Limb (tissue), 2 donors: ENCODE measurements around the gene CARHSP1.
"Not testable (repeated sequence)": the region's sequence is repeated elsewhere in the genome, so short reads cannot be mapped to it uniquely, and the experiment has no call there.

Experiments used
- DNase-seq, 2 donors: peaks; one replicate each; pipeline ENCODE4 v3.0.0-alpha.2; 2016; ENCODE audit errors: extremely low spot score in 2 of 2

CARHSP1 gene

DNA sequence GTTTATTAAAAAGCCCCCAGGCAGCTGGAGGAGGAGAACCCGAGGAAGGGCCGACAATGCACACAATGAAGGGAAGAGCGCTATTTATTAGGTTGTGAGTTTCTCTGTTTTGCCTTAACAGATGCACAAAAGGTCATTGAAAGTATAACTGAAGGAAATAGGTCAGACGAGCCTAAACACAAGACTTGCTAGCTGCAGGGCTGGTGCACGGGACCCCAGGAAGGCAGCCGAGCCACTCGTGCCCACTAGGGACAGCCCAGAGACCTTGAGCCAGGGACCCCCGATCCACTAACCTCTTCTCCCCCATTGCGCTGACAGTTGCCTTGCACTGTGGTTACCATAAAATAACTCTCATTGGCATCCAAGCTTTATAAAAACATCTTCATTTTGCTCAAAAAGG, 24.6 kb upstream of the CARHSP1 start:
- DNase-seq = no peak

DNA sequence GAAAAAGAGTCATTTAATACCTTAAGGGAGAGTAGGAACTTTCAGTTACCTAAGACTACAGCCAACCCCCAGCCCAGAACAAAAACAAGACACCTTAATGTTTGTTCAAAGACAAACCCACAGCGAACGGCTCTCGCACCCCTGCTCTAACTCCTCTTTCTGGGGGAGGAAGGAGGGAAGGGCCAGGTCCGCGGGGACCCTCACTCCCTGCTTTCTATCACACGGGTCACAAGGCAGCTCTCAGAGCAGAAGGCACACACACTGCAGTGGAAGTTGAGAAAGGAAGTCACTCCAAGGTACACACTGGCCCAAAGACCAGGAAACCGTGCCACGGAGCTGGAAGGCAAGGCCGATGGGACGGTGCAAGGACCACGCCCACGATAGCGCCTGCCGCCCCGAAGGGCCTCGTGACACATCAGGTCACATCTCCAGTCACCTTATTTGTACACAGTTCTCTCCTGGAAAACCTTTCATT, 23.3 kb upstream of the CARHSP1 start:
- DNase-seq = no peak

DNA sequence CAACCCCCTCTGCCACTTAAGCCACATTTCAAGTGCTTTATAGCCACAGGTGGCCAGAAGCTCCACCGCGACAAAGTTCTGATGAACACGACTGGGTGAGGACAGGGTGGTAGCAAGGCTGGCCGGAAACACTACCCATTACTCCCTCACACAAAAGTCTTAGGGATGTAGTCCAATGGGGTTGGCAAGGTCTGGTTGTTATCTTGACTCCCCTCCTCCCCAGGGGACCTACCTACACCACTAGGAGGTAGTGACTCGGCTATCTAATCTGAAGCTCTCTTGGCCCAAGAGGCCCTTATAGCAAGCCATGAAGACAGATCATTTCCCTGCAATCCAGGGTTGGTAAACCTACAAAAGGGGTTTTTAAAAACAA, 21.7 kb upstream of the CARHSP1 start:
- no peak for DNase-seq

- no peak for DNase-seq
Observed at GRCh38 chr16:8889893-8890548, 21.2 kb upstream of the CARHSP1 start.

DNA sequence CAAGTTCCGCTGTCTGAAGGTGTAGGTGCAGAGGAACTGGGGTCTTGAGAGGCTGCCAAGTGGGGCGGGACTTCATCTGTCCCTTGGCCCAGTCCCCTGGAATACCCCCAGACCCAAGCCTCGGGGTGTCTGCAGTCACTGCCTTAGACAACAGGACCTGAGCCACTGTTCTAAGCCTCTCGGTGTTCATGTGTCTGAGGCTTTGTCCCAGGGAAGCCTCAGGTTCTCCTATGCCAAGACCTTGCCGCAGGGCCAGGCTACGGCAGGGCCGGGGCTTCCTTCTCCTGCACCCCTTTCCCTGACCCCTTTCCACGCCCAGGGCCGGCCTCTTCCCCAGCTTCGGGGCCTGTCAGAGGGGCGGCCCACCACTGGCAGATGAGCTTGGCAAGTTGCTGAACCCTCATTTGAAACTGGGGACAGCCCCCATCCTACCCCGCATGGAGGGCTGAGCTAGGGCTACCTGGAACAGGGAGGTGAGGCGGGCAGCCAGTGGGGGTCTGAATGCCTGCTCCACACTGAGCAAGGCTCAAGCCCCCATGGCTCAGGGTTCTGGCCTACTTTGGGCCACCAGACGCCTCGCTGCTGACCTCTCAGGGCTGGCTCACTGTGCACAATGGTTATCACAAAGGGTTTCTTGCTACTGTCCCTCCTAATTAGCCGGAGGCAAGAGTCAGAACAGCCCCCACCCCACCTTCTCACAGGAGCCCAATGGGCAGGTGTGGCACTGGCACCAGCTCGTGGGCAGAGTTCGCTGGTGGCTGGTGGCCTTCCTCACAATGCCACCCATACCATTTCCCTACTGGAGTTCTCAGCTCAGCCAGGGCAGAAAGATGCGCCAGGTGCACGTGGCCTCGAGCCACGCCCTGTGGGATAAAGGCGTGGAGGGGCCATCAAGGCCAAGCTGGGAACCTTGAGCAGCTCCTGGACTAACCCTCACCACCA, 20.4 kb upstream of the CARHSP1 start:
- DNase-seq = no peak

DNA sequence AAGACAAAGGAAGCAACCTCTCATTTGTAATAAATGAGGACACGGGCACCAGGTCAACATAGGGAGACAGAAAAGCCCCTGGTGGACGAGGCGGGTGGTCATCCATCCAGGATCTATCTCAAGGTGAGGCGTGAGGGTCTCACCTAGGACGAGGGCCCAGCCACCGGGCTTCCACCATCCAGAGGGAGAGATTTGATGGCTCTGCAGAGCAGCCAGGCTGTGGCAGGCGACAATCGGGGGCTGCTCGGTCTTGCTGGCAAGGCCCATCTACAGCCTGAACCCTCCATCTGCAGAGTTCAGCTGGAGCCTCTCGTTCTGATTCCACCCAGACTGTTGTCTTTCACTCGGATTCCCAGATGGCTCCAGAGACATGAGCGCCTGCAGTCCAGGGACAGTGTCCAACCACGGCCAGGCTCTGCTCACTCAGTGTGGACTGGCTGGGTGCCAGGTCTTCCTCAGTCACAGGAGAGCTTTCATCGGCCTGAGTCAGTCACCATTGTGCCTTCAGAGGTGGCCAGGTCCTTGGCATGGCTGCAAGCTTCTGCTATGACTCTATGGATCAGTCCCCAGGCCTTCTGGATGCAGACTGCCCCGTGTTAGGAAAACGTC, 19.2 kb upstream of the CARHSP1 start:
- DNase-seq = no peak

- DNase-seq = no peak
Observed at GRCh38 chr16:8887431-8887765, 18.6 kb upstream of the CARHSP1 start.

GRCh38 chr16:8886593-8887430, 18.0 kb upstream of the CARHSP1 start:
- DNase-seq = no peak

GRCh38 chr16:8885674-8886592, 17.1 kb upstream of the CARHSP1 start:
- no peak for DNase-seq

- no peak for DNase-seq
Observed at GRCh38 chr16:8882725-8883377, 14.0 kb upstream of the CARHSP1 start.

DNA sequence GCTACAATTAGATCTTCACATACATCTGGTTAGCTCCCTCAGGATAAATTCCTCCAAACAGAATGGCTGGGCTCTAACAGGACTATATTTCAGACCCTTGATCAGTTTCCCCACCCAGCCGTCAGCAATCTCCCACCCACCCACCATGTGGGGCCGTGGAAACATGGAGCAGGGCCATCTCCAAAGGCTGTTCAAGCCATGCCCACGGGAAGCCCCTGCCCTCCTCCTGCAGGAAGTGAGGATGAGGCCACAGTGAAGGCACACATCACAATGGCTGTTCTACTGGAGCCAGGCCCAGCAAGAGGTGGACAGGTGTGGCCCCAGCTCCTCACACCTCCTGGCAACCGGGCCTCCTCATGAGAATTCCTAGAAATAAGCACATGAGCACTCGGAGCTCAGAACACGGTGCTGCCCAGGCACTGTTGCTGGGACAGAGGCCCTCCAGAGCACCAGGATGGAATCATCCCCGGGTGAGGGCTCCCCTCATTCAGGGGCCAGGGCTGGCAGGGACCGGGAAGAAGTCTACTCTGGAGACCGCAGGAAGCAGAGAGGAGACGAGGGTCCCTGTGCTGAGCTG, 13.3 kb upstream of the CARHSP1 start, which contains the start of gene LITAFD:
TSS of gene LITAFD (plus strand) at position 311 of the 577 bp plus-strand sequence. CDS start 2,005 bp downstream, outside the sequence.
- DNase-seq = no peak

DNA sequence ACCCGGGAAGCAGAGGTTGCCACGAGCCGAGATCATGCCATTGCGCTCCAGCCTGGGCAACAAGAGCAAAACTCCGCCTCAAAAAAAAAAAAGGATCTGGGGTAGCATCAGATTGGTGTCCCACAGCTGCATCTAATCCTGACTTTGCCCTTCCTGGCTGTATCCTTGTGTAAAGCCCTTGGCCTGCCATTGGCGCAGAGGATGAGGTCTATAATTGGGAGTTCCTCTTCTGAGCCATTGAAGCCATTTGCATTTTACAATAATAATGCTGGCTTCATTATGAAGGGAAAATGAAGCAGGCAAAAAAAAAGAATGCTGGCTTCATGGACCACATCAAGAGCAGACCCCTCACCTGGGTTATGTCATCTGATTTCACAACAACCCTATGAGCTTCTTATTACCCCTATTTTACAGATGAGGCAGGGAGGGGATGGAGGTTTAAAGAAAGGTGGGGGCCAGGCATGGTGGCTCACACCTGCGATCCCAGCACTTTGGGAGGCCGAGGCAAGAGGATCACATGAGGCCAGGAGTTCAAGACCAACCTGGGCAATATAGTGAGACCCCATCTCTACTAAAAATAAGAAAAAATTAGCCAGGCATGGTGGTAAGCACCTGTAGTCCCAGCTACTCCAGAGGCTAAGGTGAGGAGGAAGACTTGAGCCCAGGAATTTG, 12.2 kb upstream of the CARHSP1 start:
- no peak for DNase-seq

DNA sequence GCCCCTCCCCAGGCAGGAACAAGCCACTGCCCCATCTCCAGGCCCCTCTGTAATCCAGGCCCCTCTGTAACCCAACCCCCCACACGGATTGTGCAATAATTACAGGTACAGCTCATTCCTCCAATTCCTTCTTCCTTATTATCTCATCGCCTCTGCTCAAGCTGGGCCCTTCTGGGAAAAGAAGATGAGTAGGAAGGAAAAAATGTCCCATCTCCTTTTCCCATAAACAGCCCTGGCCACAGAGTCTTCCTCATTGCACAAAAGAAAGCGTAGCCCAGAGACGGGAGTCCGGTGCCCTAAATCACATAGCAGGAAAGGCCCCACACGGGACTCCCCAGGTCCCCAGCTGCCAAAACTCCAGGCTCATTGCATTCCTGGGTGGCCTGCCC, 9.7 kb upstream of the CARHSP1 start:
- no peak for DNase-seq

DNA sequence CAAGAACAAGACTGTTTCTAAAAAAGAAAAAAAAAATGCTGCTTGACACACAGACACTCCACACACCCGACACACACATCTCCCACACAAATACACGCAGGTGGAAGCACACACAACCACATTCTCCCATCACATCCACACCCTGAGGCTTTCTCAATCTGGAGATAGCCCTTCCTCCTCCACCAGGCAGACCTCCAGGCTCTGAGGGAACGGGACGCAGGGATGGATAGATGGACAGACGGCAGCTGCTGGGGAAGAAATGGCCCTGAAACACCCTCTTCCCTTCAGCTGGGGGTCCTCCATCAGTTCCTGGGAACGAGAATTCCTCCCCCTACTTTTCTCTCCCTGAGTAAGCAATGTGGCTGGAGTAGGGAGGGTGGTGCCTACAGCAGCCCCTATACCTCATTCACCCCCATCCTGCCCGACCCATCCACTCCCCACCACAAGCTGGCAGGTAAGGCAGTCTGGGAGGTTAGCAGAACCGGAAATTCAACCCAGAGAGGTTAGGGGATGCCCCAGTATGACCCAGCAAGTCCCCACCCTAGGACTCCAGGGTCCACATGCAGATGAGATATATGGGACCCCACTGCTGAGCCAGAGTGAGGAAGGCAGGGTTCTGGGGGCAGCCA, 9.2 kb upstream of the CARHSP1 start:
- no peak for DNase-seq

GRCh38 chr16:8875317-8875716, 6.5 kb upstream of the CARHSP1 start:
- DNase-seq = not testable (repeated sequence)

GRCh38 chr16:8874388-8874787, 5.6 kb upstream of the CARHSP1 start:
- DNase-seq = peak in 1 of 2 donors; percentile 37

- DNase-seq = not testable (repeated sequence)
Observed at GRCh38 chr16:8873866-8874195, 5.0 kb upstream of the CARHSP1 start.
